ENCODE measurements around the gene SIAE. TPM values are rescaled to one million over a fixed set of nuclear protein-coding genes. Genes with fewer than 3 reads are reported as not detected.

Gene SIAE
- total RNA-seq, 1 donor from 2014 or later, result 5.3 TPM

DNA sequence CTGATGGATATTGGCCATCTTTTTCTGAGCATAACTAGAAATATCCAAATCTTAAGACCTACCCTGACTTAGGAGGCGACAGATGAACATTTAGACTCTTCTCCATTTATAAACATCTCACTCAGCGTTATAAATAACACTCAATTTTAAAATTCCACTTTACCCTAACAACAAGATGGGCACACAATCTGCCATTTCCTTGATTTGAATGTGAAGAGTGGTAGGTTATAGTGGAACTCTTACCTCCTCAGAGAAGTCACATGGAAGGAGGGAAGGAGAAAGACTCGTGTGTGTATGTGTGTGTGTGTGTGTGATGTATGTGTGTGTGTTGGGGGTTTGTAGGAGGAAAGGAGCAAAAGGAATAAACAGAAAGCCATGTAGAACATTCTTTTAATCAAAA, 15.0 kb downstream of the SIAE start:
- no peaks in the 10 kb centered on the region for H3K27me3 Mint-ChIP-seq (ENCODE audit: low read depth)
- TF ChIP-seq, protein P1, sequence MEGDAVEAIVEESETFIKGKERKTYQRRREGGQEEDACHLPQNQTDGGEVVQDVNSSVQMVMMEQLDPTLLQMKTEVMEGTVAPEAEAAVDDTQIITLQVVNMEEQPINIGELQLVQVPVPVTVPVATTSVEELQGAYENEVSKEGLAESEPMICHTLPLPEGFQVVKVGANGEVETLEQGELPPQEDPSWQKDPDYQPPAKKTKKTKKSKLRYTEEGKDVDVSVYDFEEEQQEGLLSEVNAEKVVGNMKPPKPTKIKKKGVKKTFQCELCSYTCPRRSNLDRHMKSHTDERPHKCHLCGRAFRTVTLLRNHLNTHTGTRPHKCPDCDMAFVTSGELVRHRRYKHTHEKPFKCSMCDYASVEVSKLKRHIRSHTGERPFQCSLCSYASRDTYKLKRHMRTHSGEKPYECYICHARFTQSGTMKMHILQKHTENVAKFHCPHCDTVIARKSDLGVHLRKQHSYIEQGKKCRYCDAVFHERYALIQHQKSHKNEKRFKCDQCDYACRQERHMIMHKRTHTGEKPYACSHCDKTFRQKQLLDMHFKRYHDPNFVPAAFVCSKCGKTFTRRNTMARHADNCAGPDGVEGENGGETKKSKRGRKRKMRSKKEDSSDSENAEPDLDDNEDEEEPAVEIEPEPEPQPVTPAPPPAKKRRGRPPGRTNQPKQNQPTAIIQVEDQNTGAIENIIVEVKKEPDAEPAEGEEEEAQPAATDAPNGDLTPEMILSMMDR (conservative IDR thresholded peaks at IDR 0.05), result no peak
- H3K36me3 Mint-ChIP-seq (ENCODE audit: low read depth), result no peaks in the 10 kb centered on the region
- no peak overlapping the region for H3K27ac Mint-ChIP-seq (ENCODE audit: unreplicated experiment)
- H3K4me3 Mint-ChIP-seq, result no peak overlapping the region
- DNase-seq (ENCODE audit: low read depth, low spot score), result no peak
- H3K4me1 Mint-ChIP-seq, result peaks cover 18% of the 10 kb centered on the region
- H3K9me3 Mint-ChIP-seq, result no peaks in the 10 kb centered on the region

- no peak overlapping the region for H3K27ac Mint-ChIP-seq (ENCODE audit: unreplicated experiment)
- H3K27me3 Mint-ChIP-seq (ENCODE audit: low read depth), result no peaks in the 10 kb centered on the region
Observed at GRCh38 chr11:124657904-124658303, 15.6 kb downstream of the SIAE start.

GRCh38 chr11:124656774-124657630, 16.5 kb downstream of the SIAE start:
- no peak for DNase-seq (ENCODE audit: low read depth, low spot score)
- Mint-ChIP-seq H3K27ac (ENCODE audit: unreplicated experiment) (peak overlapping the region; percentile 53), H3K36me3 (ENCODE audit: low read depth) (no peaks in the 10 kb centered on the region), H3K9me3 (no peaks in the 10 kb centered on the region), H3K27me3 (ENCODE audit: low read depth) (no peaks in the 10 kb centered on the region), H3K4me3 (peak overlapping the region; percentile 16), H3K4me1 (peaks cover 18% of the 10 kb centered on the region)
- TF ChIP-seq, protein P1 (conservative IDR thresholded peaks at IDR 0.05), result no peak

More at GRCh38 chr11:124657904-124658303, 15.6 kb downstream of the SIAE start:
- no peak for DNase-seq (ENCODE audit: low read depth, low spot score)
- H3K4me1 Mint-ChIP-seq, result peaks cover 18% of the 10 kb centered on the region
- no peaks in the 10 kb centered on the region for H3K36me3 Mint-ChIP-seq (ENCODE audit: low read depth)
- no peak overlapping the region for H3K4me3 Mint-ChIP-seq
- H3K9me3 Mint-ChIP-seq, result no peaks in the 10 kb centered on the region
- TF ChIP-seq, protein P1 (conservative IDR thresholded peaks at IDR 0.05), result no peak

GRCh38 chr11:124648610-124649009, 24.9 kb downstream of the SIAE start:
- Mint-ChIP-seq H3K4me3 (no peak overlapping the region), H3K4me1 (peaks cover 5% of the 10 kb centered on the region), H3K27me3 (ENCODE audit: low read depth) (no peaks in the 10 kb centered on the region), H3K9me3 (no peaks in the 10 kb centered on the region), H3K36me3 (ENCODE audit: low read depth) (no peaks in the 10 kb centered on the region), H3K27ac (ENCODE audit: unreplicated experiment) (no peak overlapping the region)
- TF ChIP-seq, protein P1 (conservative IDR thresholded peaks at IDR 0.05), result no peak
- no peak for DNase-seq (ENCODE audit: low read depth, low spot score)

DNA sequence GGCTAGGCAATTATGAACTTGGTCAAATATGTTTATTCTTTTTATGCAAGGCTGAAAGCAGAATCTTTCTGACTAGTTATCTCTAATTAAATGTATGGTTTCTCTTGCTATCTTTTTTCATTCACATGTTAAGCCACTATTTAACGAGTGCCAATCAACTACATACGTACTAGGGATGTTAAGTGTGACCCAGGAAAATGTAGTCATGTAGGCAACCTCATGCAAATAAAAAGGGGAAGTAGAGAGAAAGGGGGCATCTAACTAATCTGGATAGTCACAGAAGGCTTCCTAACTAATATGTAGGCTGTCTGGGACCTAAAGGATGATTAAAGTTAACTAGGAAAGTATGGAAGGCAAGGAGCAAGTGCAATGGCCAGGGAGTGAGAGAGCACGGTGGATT, 27.4 kb downstream of the SIAE start:
- Mint-ChIP-seq H3K4me1 (peaks cover 5% of the 10 kb centered on the region), H3K27ac (ENCODE audit: unreplicated experiment) (no peak overlapping the region), H3K9me3 (no peaks in the 10 kb centered on the region), H3K36me3 (ENCODE audit: low read depth) (no peaks in the 10 kb centered on the region), H3K4me3 (no peak overlapping the region), H3K27me3 (ENCODE audit: low read depth) (no peaks in the 10 kb centered on the region)
- TF ChIP-seq, protein P1 (conservative IDR thresholded peaks at IDR 0.05), result no peak
- DNase-seq (ENCODE audit: low read depth, low spot score), result no peak
